Measurements from ENCODE around the gene UTRN.

Gene UTRN

GRCh38 chr6:144264270-144265060 is 20.7 kb upstream of the UTRN start:
- Histone ChIP-seq H3K27me3 (ENCODE audit: low read depth, low read length) (no peaks in the 10 kb centered on the region), H3K27ac (ENCODE audit: low read length) (peak overlapping the region; percentile 6), H3K9me3 (ENCODE audit: control insufficient read depth in 1 of 2, low read length in 2 of 2) (no peaks in the 10 kb centered on the region), H3K4me3 (ENCODE audit: low read depth in 1 of 2, low read length in 2 of 2) (no peak overlapping the region), H3K4me1 (ENCODE audit: control insufficient read depth in 1 of 2, insufficient read depth in 2 of 2, low read length in 2 of 2) (no peaks in the 10 kb centered on the region), H3K36me3 (ENCODE audit: control insufficient read depth in 1 of 2, insufficient read depth in 2 of 2, low read length in 2 of 2) (no peaks in the 10 kb centered on the region)

GRCh38 chr6:144265061-144265357 is 20.1 kb upstream of the UTRN start:
- H3K27me3 ChIP-seq (ENCODE audit: low read depth, low read length), result no peaks in the 10 kb centered on the region
- H3K36me3 ChIP-seq (ENCODE audit: control insufficient read depth in 1 of 2, insufficient read depth in 2 of 2, low read length in 2 of 2), result no peaks in the 10 kb centered on the region
- peak overlapping the region; percentile 6 for H3K27ac ChIP-seq (ENCODE audit: low read length)
- H3K4me1 ChIP-seq (ENCODE audit: control insufficient read depth in 1 of 2, insufficient read depth in 2 of 2, low read length in 2 of 2), result no peaks in the 10 kb centered on the region
- no peaks in the 10 kb centered on the region for H3K9me3 ChIP-seq (ENCODE audit: control insufficient read depth in 1 of 2, low read length in 2 of 2)
- H3K4me3 ChIP-seq (ENCODE audit: low read depth in 1 of 2, low read length in 2 of 2), result no peak overlapping the region

- H3K27ac ChIP-seq (ENCODE audit: low read length), result peak overlapping the region; percentile 32
- no peaks in the 10 kb centered on the region for H3K27me3 ChIP-seq (ENCODE audit: low read depth, low read length)
- no peaks in the 10 kb centered on the region for H3K36me3 ChIP-seq (ENCODE audit: control insufficient read depth in 1 of 2, insufficient read depth in 2 of 2, low read length in 2 of 2)
- H3K4me1 ChIP-seq (ENCODE audit: control insufficient read depth in 1 of 2, insufficient read depth in 2 of 2, low read length in 2 of 2), result no peaks in the 10 kb centered on the region
- H3K4me3 ChIP-seq (ENCODE audit: low read depth in 1 of 2, low read length in 2 of 2), result no peak overlapping the region
- H3K9me3 ChIP-seq (ENCODE audit: control insufficient read depth in 1 of 2, low read length in 2 of 2), result no peaks in the 10 kb centered on the region
These were observed 19.7 kb upstream of the UTRN start for GRCh38 chr6:144265390-144265789.

GRCh38 chr6:144266091-144266649 is 19.0 kb upstream of the UTRN start:
- Histone ChIP-seq H3K27ac (ENCODE audit: low read length) (peak overlapping the region; percentile 32), H3K4me1 (ENCODE audit: control insufficient read depth in 1 of 2, insufficient read depth in 2 of 2, low read length in 2 of 2) (no peaks in the 10 kb centered on the region), H3K36me3 (ENCODE audit: control insufficient read depth in 1 of 2, insufficient read depth in 2 of 2, low read length in 2 of 2) (no peaks in the 10 kb centered on the region), H3K27me3 (ENCODE audit: low read depth, low read length) (no peaks in the 10 kb centered on the region), H3K4me3 (ENCODE audit: low read depth in 1 of 2, low read length in 2 of 2) (no peak overlapping the region), H3K9me3 (ENCODE audit: control insufficient read depth in 1 of 2, low read length in 2 of 2) (no peaks in the 10 kb centered on the region)

GRCh38 chr6:144268794-144269349 is 16.3 kb upstream of the UTRN start:
- H3K4me1 ChIP-seq (ENCODE audit: control insufficient read depth in 1 of 2, insufficient read depth in 2 of 2, low read length in 2 of 2), result no peaks in the 10 kb centered on the region
- H3K27ac ChIP-seq (ENCODE audit: low read length), result no peak overlapping the region
- H3K4me3 ChIP-seq (ENCODE audit: low read depth in 1 of 2, low read length in 2 of 2), result no peak overlapping the region
- H3K36me3 ChIP-seq (ENCODE audit: control insufficient read depth in 1 of 2, insufficient read depth in 2 of 2, low read length in 2 of 2), result no peaks in the 10 kb centered on the region
- H3K9me3 ChIP-seq (ENCODE audit: control insufficient read depth in 1 of 2, low read length in 2 of 2), result no peaks in the 10 kb centered on the region
- H3K27me3 ChIP-seq (ENCODE audit: low read depth, low read length), result no peaks in the 10 kb centered on the region

GRCh38 chr6:144277174-144277573 is 8.0 kb upstream of the UTRN start:
- H3K4me3 ChIP-seq (ENCODE audit: low read depth in 1 of 2, low read length in 2 of 2), result no peak overlapping the region
- H3K27me3 ChIP-seq (ENCODE audit: low read depth, low read length), result no peaks in the 10 kb centered on the region
- no peak overlapping the region for H3K27ac ChIP-seq (ENCODE audit: low read length)
- H3K9me3 ChIP-seq (ENCODE audit: control insufficient read depth in 1 of 2, low read length in 2 of 2), result no peaks in the 10 kb centered on the region
- H3K36me3 ChIP-seq (ENCODE audit: control insufficient read depth in 1 of 2, insufficient read depth in 2 of 2, low read length in 2 of 2), result no peaks in the 10 kb centered on the region
- H3K4me1 ChIP-seq (ENCODE audit: control insufficient read depth in 1 of 2, insufficient read depth in 2 of 2, low read length in 2 of 2), result no peaks in the 10 kb centered on the region

- H3K27me3 ChIP-seq (ENCODE audit: low read depth, low read length), result no peaks in the 10 kb centered on the region
- no peaks in the 10 kb centered on the region for H3K9me3 ChIP-seq (ENCODE audit: control insufficient read depth in 1 of 2, low read length in 2 of 2)
- H3K36me3 ChIP-seq (ENCODE audit: control insufficient read depth in 1 of 2, insufficient read depth in 2 of 2, low read length in 2 of 2), result no peaks in the 10 kb centered on the region
- H3K27ac ChIP-seq (ENCODE audit: low read length), result no peak overlapping the region
- H3K4me1 ChIP-seq (ENCODE audit: control insufficient read depth in 1 of 2, insufficient read depth in 2 of 2, low read length in 2 of 2), result no peaks in the 10 kb centered on the region
- H3K4me3 ChIP-seq (ENCODE audit: low read depth in 1 of 2, low read length in 2 of 2), result no peak overlapping the region
These were observed 7.4 kb upstream of the UTRN start for GRCh38 chr6:144277605-144278227.

- Histone ChIP-seq H3K27me3 (ENCODE audit: low read depth, low read length) (no peaks in the 10 kb centered on the region), H3K27ac (ENCODE audit: low read length) (no peak overlapping the region), H3K4me1 (ENCODE audit: control insufficient read depth in 1 of 2, insufficient read depth in 2 of 2, low read length in 2 of 2) (peaks cover 0 to 4% of the 10 kb centered on the region in 2 donors), H3K36me3 (ENCODE audit: control insufficient read depth in 1 of 2, insufficient read depth in 2 of 2, low read length in 2 of 2) (no peaks in the 10 kb centered on the region), H3K4me3 (ENCODE audit: low read depth in 1 of 2, low read length in 2 of 2) (no peak overlapping the region), H3K9me3 (ENCODE audit: control insufficient read depth in 1 of 2, low read length in 2 of 2) (no peaks in the 10 kb centered on the region)
These were observed 6.3 kb upstream of the UTRN start for GRCh38 chr6:144278659-144279314.

- Histone ChIP-seq H3K27me3 (ENCODE audit: low read depth, low read length) (no peaks in the 10 kb centered on the region), H3K4me1 (ENCODE audit: control insufficient read depth in 1 of 2, insufficient read depth in 2 of 2, low read length in 2 of 2) (peaks cover 0 to 6% of the 10 kb centered on the region in 2 donors), H3K36me3 (ENCODE audit: control insufficient read depth in 1 of 2, insufficient read depth in 2 of 2, low read length in 2 of 2) (no peaks in the 10 kb centered on the region), H3K27ac (ENCODE audit: low read length) (no peak overlapping the region), H3K9me3 (ENCODE audit: control insufficient read depth in 1 of 2, low read length in 2 of 2) (no peaks in the 10 kb centered on the region), H3K4me3 (ENCODE audit: low read depth in 1 of 2, low read length in 2 of 2) (no peak overlapping the region)
These were observed 5.5 kb upstream of the UTRN start for GRCh38 chr6:144279484-144280150.

- Histone ChIP-seq H3K4me3 (ENCODE audit: low read depth in 1 of 2, low read length in 2 of 2) (peak overlapping the region; percentile 93 to 99), H3K4me1 (ENCODE audit: control insufficient read depth in 1 of 2, insufficient read depth in 2 of 2, low read length in 2 of 2) (peaks cover 0 to 10% of the 10 kb centered on the region in 2 donors), H3K9me3 (ENCODE audit: control insufficient read depth in 1 of 2, low read length in 2 of 2) (no peaks in the 10 kb centered on the region), H3K27ac (ENCODE audit: low read length) (peak overlapping the region; percentile 53), H3K36me3 (ENCODE audit: control insufficient read depth in 1 of 2, insufficient read depth in 2 of 2, low read length in 2 of 2) (peaks cover 0 to 13% of the 10 kb centered on the region in 2 donors), H3K27me3 (ENCODE audit: low read depth, low read length) (no peaks in the 10 kb centered on the region)
These were observed 1.3 kb upstream of the UTRN start for GRCh38 chr6:144283646-144284477.

All from muscle layer of duodenum (tissue), 2 donors.